SK-N-SH treated with all-trans-retinoic acid at 6 μM for 48 hours (cell line): ENCODE results near the gene BAIAP2L1.

Experiments used
- ATAC-seq: fragments of 200-7000 bp; cut with Tn5 transposase; 3 replicates; pipeline ENCODE4 v1.9.1; 2020; ENCODE audit warnings: mild to moderate bottlenecking, moderate library complexity
- ARNTL ChIP-seq: fragments of 450-650 bp; formaldehyde crosslinking; IDR thresholded peaks from 2 replicates; pipeline ENCODE4 v1.5.0; 2020; ENCODE audit warnings: low read depth, mild to moderate bottlenecking, moderate library complexity, borderline replicate concordance
- BACH2 ChIP-seq: fragments of 250-450 bp; sonication (Bioruptor Pico); IDR thresholded peaks from 2 replicates; pipeline ENCODE4 v1.9.0; 2021; ENCODE audit warnings: mild to moderate bottlenecking, borderline replicate concordance
- CREB5 ChIP-seq: fragments of 250-450 bp; sonication (Bioruptor Pico); IDR thresholded peaks from 2 replicates; pipeline ENCODE4 v1.5.1; 2020; ENCODE audit warnings: low read depth, mild to moderate bottlenecking, moderate library complexity
- CSDC2 ChIP-seq: fragments of 250-450 bp; sonication (Bioruptor Pico); IDR thresholded peaks from 2 replicates; pipeline ENCODE4 v1.5.0; 2020; ENCODE audit warnings: mild to moderate bottlenecking, moderate library complexity
- CSRNP3 ChIP-seq: fragments of 250-450 bp; sonication (Bioruptor Pico); IDR thresholded peaks from 2 replicates; pipeline ENCODE4 v1.5.1; 2021; ENCODE audit warnings: mild to moderate bottlenecking, moderate library complexity
- ESRRG ChIP-seq: fragments of 250-450 bp; sonication (Bioruptor Pico); IDR thresholded peaks from 2 replicates; pipeline ENCODE4 v1.6.1; 2021; ENCODE audit warnings: mild to moderate bottlenecking
- GLIS3 ChIP-seq: fragments of 250-450 bp; sonication (Bioruptor Pico); IDR thresholded peaks from 2 replicates; pipeline ENCODE4 v1.5.0; 2020; ENCODE audit warnings: mild to moderate bottlenecking, moderate library complexity
- ISL1 ChIP-seq: fragments of 250-450 bp; sonication (Bioruptor Pico); IDR thresholded peaks from 2 replicates; pipeline ENCODE4 v2.1.2; 2022; ENCODE audit warnings: mild to moderate bottlenecking, moderate library complexity
- OSR1 ChIP-seq: fragments of 250-450 bp; sonication (Bioruptor Pico); IDR thresholded peaks from 2 replicates; pipeline ENCODE4 v1.8.0; 2022; ENCODE audit warnings: moderate library complexity, mild to moderate bottlenecking, inconsistent platforms
- PATZ1 ChIP-seq: fragments of 250-450 bp; sonication (Bioruptor Pico); IDR thresholded peaks from 2 replicates; pipeline ENCODE4 v1.8.0; 2020; ENCODE audit warnings: mild to moderate bottlenecking, moderate library complexity, borderline replicate concordance
- PPARA ChIP-seq: fragments of 250-450 bp; sonication (Bioruptor Pico); IDR thresholded peaks from 2 replicates; pipeline ENCODE4 v1.5.0; 2020; ENCODE audit warnings: mild to moderate bottlenecking, borderline replicate concordance
- RARB ChIP-seq: fragments of 250-450 bp; sonication (Bioruptor Pico); IDR thresholded peaks from 2 replicates; pipeline ENCODE4 v1.8.0; 2021; ENCODE audit warnings: mild to moderate bottlenecking, moderate library complexity
- SNAI2 ChIP-seq: fragments of 250-450 bp; sonication (Bioruptor Pico); IDR thresholded peaks from 2 replicates; pipeline ENCODE4 v1.5.0; 2020; ENCODE audit warnings: mild to moderate bottlenecking, moderate library complexity
- TCF4 ChIP-seq: fragments of 250-450 bp; sonication (Bioruptor Pico); IDR thresholded peaks from 2 replicates; pipeline ENCODE4 v1.8.0; 2021; ENCODE audit warnings: mild to moderate bottlenecking, moderate library complexity, borderline replicate concordance
- TOX ChIP-seq: fragments of 250-450 bp; sonication (Bioruptor Pico); IDR thresholded peaks from 2 replicates; pipeline ENCODE4 v1.8.0; 2021; ENCODE audit warnings: mild to moderate bottlenecking, moderate library complexity, borderline replicate concordance
- TSHZ2 ChIP-seq: fragments of 250-450 bp; sonication (Bioruptor Pico); IDR thresholded peaks from 2 replicates; pipeline ENCODE4 v1.5.0; 2020; ENCODE audit warnings: mild to moderate bottlenecking, moderate library complexity
- ZC3H10 ChIP-seq: fragments of 250-450 bp; sonication (Bioruptor Pico); IDR thresholded peaks from 2 replicates; pipeline ENCODE4 v1.5.1; 2021; ENCODE audit warnings: mild to moderate bottlenecking, moderate library complexity
- ZFP3 ChIP-seq: fragments of 250-450 bp; sonication (Bioruptor Pico); IDR thresholded peaks from 2 replicates; pipeline ENCODE4 v1.5.0; 2020; ENCODE audit warnings: mild to moderate bottlenecking, moderate library complexity
- ZFP30 ChIP-seq: fragments of 450-650 bp; formaldehyde crosslinking; IDR thresholded peaks from 2 replicates; pipeline ENCODE4 v1.5.0; 2022; ENCODE audit warnings: mild to moderate bottlenecking, moderate library complexity
- ZNF565 ChIP-seq: fragments of 450-650 bp; formaldehyde crosslinking; conservative IDR thresholded peaks from 2 replicates; pipeline ENCODE4 v1.5.0; 2020; ENCODE audit warnings: low read depth, mild to moderate bottlenecking, moderate library complexity
- ZNF70 ChIP-seq: fragments of 450-650 bp; formaldehyde crosslinking; IDR thresholded peaks from 2 replicates; pipeline ENCODE4 v1.5.0; 2020; ENCODE audit warnings: mild to moderate bottlenecking, moderate library complexity
- ZNF8 ChIP-seq: fragments of 450-650 bp; formaldehyde crosslinking; IDR thresholded peaks from 2 replicates; pipeline ENCODE4 v1.5.0; 2020; ENCODE audit warnings: mild to moderate bottlenecking, moderate library complexity

Gene BAIAP2L1

GRCh38 chr7:98341106-98341505, 59.8 kb downstream of the BAIAP2L1 start (continued):
- TF ChIP-seq CREB5 (CRISPR knock-in tag) = no peak
- TF ChIP-seq ZNF70 = no peak
- TF ChIP-seq ZC3H10 (CRISPR knock-in tag) = no peak

- ATAC-seq = no peak
- TF ChIP-seq ZNF8 (no peak), PATZ1 (CRISPR knock-in tag) (no peak), ARNTL (CRISPR knock-in tag) (no peak), TCF4 (CRISPR knock-in tag) (no peak)
- TF ChIP-seq, all 23 proteins: peak for 0
Observed at GRCh38 chr7:98339043-98339442, 61.8 kb downstream of the BAIAP2L1 start.

- TF ChIP-seq GLIS3 (CRISPR knock-in tag) (no peak), ZFP30 (no peak), ZNF8 (no peak), ZC3H10 (CRISPR knock-in tag) (no peak), OSR1 (CRISPR knock-in tag) (no peak), SNAI2 (CRISPR knock-in tag) (no peak), ZFP3 (CRISPR knock-in tag) (no peak), PATZ1 (CRISPR knock-in tag) (no peak), ARNTL (CRISPR knock-in tag) (no peak), BACH2 (no peak), TCF4 (CRISPR knock-in tag) (no peak), TOX (CRISPR knock-in tag) (no peak), ZNF565 (no peak), CREB5 (CRISPR knock-in tag) (no peak), PPARA (CRISPR knock-in tag) (no peak), CSRNP3 (no peak)
- no peak for ATAC-seq
Observed at GRCh38 chr7:98338441-98338840, 62.4 kb downstream of the BAIAP2L1 start.

GRCh38 chr7:98335411-98335977, 65.4 kb downstream of the BAIAP2L1 start:
- no peak for ATAC-seq
- TF ChIP-seq SNAI2 (CRISPR knock-in tag) (no peak), ZFP30 (no peak), ESRRG (CRISPR knock-in tag) (no peak), CSRNP3 (no peak), CSDC2 (CRISPR knock-in tag) (no peak), TOX (CRISPR knock-in tag) (no peak), GLIS3 (CRISPR knock-in tag) (no peak), ZC3H10 (CRISPR knock-in tag) (no peak), PPARA (CRISPR knock-in tag) (no peak), OSR1 (CRISPR knock-in tag) (no peak), RARB (CRISPR knock-in tag) (no peak), ISL1 (CRISPR knock-in tag) (no peak), ARNTL (CRISPR knock-in tag) (no peak), CREB5 (CRISPR knock-in tag) (no peak), TSHZ2 (CRISPR knock-in tag) (no peak), ZFP3 (CRISPR knock-in tag) (no peak)
